ENCODE results near the gene SDR42E2.

DNA sequence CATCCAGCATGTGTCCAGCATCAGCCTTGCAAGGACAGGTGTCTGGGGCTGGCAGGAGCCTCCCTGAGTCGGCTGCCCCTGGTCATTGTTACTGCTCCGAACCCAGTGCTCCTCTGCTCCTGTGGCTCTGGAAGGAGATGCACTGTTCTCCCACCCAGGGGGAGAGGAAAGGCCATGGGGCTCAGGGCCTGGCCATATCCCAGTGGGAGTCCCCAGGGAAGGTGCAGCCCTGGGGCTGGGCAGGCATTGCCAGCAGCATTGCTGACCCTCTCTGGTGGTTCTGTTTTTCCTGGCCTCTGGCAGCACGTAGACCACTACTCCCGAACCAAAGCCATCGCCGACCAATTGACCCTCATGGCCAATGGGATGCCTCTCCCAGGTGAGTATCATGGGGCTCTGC, 9.6 kb downstream of the SDR42E2 start:
- TF ChIP-seq, protein P1, sequence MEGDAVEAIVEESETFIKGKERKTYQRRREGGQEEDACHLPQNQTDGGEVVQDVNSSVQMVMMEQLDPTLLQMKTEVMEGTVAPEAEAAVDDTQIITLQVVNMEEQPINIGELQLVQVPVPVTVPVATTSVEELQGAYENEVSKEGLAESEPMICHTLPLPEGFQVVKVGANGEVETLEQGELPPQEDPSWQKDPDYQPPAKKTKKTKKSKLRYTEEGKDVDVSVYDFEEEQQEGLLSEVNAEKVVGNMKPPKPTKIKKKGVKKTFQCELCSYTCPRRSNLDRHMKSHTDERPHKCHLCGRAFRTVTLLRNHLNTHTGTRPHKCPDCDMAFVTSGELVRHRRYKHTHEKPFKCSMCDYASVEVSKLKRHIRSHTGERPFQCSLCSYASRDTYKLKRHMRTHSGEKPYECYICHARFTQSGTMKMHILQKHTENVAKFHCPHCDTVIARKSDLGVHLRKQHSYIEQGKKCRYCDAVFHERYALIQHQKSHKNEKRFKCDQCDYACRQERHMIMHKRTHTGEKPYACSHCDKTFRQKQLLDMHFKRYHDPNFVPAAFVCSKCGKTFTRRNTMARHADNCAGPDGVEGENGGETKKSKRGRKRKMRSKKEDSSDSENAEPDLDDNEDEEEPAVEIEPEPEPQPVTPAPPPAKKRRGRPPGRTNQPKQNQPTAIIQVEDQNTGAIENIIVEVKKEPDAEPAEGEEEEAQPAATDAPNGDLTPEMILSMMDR (IDR thresholded peaks at IDR 0.05), result no peak
- TF ChIP-seq POLR2A (IDR thresholded peaks at IDR 0.05) (no peak), POLR2AphosphoS5 (IDR thresholded peaks at IDR 0.05; ENCODE audit: insufficient read depth in 1 of 2, low read depth in 1 of 2) (no peak)

Data from vagina (tissue), 2 donors.